ENCODE data around the gene RNASE8. TPM values are rescaled to one million over a fixed set of nuclear protein-coding genes. Genes with fewer than 3 reads are reported as not detected.

RNASE8 gene
- total RNA-seq, 2 donors from 2014 or later: not detected

- H3K27ac ChIP-seq (ENCODE audit: low read depth, low read length): no peak overlapping the region
- peaks cover 36% of the 10 kb centered on the region for H3K27me3 Mint-ChIP-seq (ENCODE audit: insufficient read depth)
Observed at GRCh38 chr14:21101802-21102413, 44.3 kb downstream of the RNASE8 start.

GRCh38 chr14:21102521-21103410 lies 45.1 kb downstream of the RNASE8 start:
- Mint-ChIP-seq H3K36me3 (ENCODE audit: low read depth) (no peaks in the 10 kb centered on the region), H3K9me3 (no peaks in the 10 kb centered on the region), H3K4me1 (peaks cover 40% of the 10 kb centered on the region), H3K4me3 (peak overlapping the region; percentile 82), H3K27me3 (ENCODE audit: insufficient read depth) (peaks cover 30% of the 10 kb centered on the region), H3K27ac (peak overlapping the region; percentile 97)
- Histone ChIP-seq H3K27ac (ENCODE audit: low read depth, low read length) (no peak overlapping the region), H3K27me3 (ENCODE audit: control insufficient read depth, insufficient read depth, low read length, poor library complexity, severe bottlenecking) (peaks cover 10% of the 10 kb centered on the region), H3K9me3 (ENCODE audit: control insufficient read depth, low read length) (no peaks in the 10 kb centered on the region), H3K4me3 (ENCODE audit: low read length) (peak overlapping the region; percentile 84), H3K36me3 (ENCODE audit: control insufficient read depth, insufficient read depth, low read length) (no peaks in the 10 kb centered on the region), H3K4me1 (ENCODE audit: control insufficient read depth, insufficient read depth, low read length) (peaks cover 15% of the 10 kb centered on the region), H3K9ac (ENCODE audit: extremely low read depth, low read length, poor library complexity, severe bottlenecking) (no peak overlapping the region)
- peak; percentile 73 for DNase-seq
- no peak for TF ChIP-seq CTCF (conservative IDR thresholded peaks at IDR 0.05)
- WGBS, 2 experiments (ENCODE audit: insufficient coverage in 1 of 2, insufficient read length in 1 of 2): 14 to 20% methylated on average over 6 to 9 of the region's 9 CpGs

More at GRCh38 chr14:21101802-21102413, 44.3 kb downstream of the RNASE8 start:
- DNase-seq: peak; percentile 47
- H3K36me3 ChIP-seq (ENCODE audit: control insufficient read depth, insufficient read depth, low read length): no peaks in the 10 kb centered on the region
- H3K4me1 ChIP-seq (ENCODE audit: control insufficient read depth, insufficient read depth, low read length): peaks cover 15% of the 10 kb centered on the region
- H3K27me3 ChIP-seq (ENCODE audit: control insufficient read depth, insufficient read depth, low read length, poor library complexity, severe bottlenecking): peaks cover 10% of the 10 kb centered on the region
- peak overlapping the region; percentile 27 for H3K27ac Mint-ChIP-seq
- no peaks in the 10 kb centered on the region for H3K9me3 Mint-ChIP-seq
- no peak for TF ChIP-seq CTCF (conservative IDR thresholded peaks at IDR 0.05)
- WGBS, 2 experiments (ENCODE audit: insufficient coverage in 1 of 2, insufficient read length in 1 of 2): 86 to 87% methylated on average over 3 to 8 of the region's 8 CpGs
- H3K4me1 Mint-ChIP-seq: peaks cover 44% of the 10 kb centered on the region
- no peak overlapping the region for H3K9ac ChIP-seq (ENCODE audit: extremely low read depth, low read length, poor library complexity, severe bottlenecking)
- no peak overlapping the region for H3K4me3 ChIP-seq (ENCODE audit: low read length)
- peak overlapping the region; percentile 82 for H3K4me3 Mint-ChIP-seq
- no peaks in the 10 kb centered on the region for H3K9me3 ChIP-seq (ENCODE audit: control insufficient read depth, low read length)
- no peaks in the 10 kb centered on the region for H3K36me3 Mint-ChIP-seq (ENCODE audit: low read depth)

- TF ChIP-seq CTCF (conservative IDR thresholded peaks at IDR 0.05): no peak
Observed at GRCh38 chr14:21103411-21103709, 45.7 kb downstream of the RNASE8 start.

More at GRCh38 chr14:21103411-21103709, 45.7 kb downstream of the RNASE8 start:
- H3K9ac ChIP-seq (ENCODE audit: extremely low read depth, low read length, poor library complexity, severe bottlenecking): peak overlapping the region; percentile 96
- H3K4me1 Mint-ChIP-seq: peaks cover 40% of the 10 kb centered on the region
- WGBS, 2 experiments (ENCODE audit: insufficient coverage in 1 of 2, insufficient read length in 1 of 2): 3 to 4% methylated on average over 5 to 9 of the region's 9 CpGs
- H3K9me3 Mint-ChIP-seq: no peaks in the 10 kb centered on the region
- H3K27ac ChIP-seq (ENCODE audit: low read depth, low read length): peak overlapping the region; percentile 100
- peak overlapping the region; percentile 97 for H3K27ac Mint-ChIP-seq
- H3K4me1 ChIP-seq (ENCODE audit: control insufficient read depth, insufficient read depth, low read length): peaks cover 15% of the 10 kb centered on the region
- H3K27me3 ChIP-seq (ENCODE audit: control insufficient read depth, insufficient read depth, low read length, poor library complexity, severe bottlenecking): peaks cover 10% of the 10 kb centered on the region
- peak overlapping the region; percentile 82 for H3K4me3 Mint-ChIP-seq
- H3K9me3 ChIP-seq (ENCODE audit: control insufficient read depth, low read length): no peaks in the 10 kb centered on the region
- no peaks in the 10 kb centered on the region for H3K36me3 Mint-ChIP-seq (ENCODE audit: low read depth)
- peak overlapping the region; percentile 84 for H3K4me3 ChIP-seq (ENCODE audit: low read length)
- H3K36me3 ChIP-seq (ENCODE audit: control insufficient read depth, insufficient read depth, low read length): no peaks in the 10 kb centered on the region
- no peak for DNase-seq
- peaks cover 30% of the 10 kb centered on the region for H3K27me3 Mint-ChIP-seq (ENCODE audit: insufficient read depth)

All from endodermal cell (in vitro differentiated cells).